ENCODE results near the gene CCDC7.

- TF ChIP-seq, protein P1, sequence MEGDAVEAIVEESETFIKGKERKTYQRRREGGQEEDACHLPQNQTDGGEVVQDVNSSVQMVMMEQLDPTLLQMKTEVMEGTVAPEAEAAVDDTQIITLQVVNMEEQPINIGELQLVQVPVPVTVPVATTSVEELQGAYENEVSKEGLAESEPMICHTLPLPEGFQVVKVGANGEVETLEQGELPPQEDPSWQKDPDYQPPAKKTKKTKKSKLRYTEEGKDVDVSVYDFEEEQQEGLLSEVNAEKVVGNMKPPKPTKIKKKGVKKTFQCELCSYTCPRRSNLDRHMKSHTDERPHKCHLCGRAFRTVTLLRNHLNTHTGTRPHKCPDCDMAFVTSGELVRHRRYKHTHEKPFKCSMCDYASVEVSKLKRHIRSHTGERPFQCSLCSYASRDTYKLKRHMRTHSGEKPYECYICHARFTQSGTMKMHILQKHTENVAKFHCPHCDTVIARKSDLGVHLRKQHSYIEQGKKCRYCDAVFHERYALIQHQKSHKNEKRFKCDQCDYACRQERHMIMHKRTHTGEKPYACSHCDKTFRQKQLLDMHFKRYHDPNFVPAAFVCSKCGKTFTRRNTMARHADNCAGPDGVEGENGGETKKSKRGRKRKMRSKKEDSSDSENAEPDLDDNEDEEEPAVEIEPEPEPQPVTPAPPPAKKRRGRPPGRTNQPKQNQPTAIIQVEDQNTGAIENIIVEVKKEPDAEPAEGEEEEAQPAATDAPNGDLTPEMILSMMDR (IDR thresholded peaks at IDR 0.05) = no peak
- TF ChIP-seq POLR2A (IDR thresholded peaks at IDR 0.05) (no peak), POLR2AphosphoS5 (IDR thresholded peaks at IDR 0.05) (no peak)
These were observed 904 bp upstream of the CCDC7 start for GRCh38 chr10:32445036-32445435.
